Mucosa of gallbladder (tissue), 1 donor: Measurements from ENCODE around the gene BAIAP2L1. TPM values are rescaled to one million over a fixed set of nuclear protein-coding genes. Genes with fewer than 3 reads are reported as not detected.

ENCODE experiments used
- DNase-seq: peaks from one replicate; pipeline ENCODE4 v3.0.0-alpha.2; 2020; ENCODE audit warnings: low spot score
- total RNA-seq: library from RNA; stranded (reverse); gene quantifications from one replicate; pipeline ENCODE4 v1.2.1, GENCODE V29; 2021
- donor health status: DM: no; HTN: no; CAD: no.

Gene BAIAP2L1
- total RNA-seq, 1 donor from 2014 or later: 55.8 TPM

- no peak for DNase-seq
These were observed 42.2 kb downstream of the BAIAP2L1 start for GRCh38 chr7:98358706-98359105.

GRCh38 chr7:98357751-98358161, 43.1 kb downstream of the BAIAP2L1 start:
- peak; percentile 30 for DNase-seq

GRCh38 chr7:98355250-98355538, 45.7 kb downstream of the BAIAP2L1 start:
- no peak for DNase-seq

GRCh38 chr7:98354511-98355249, 46.2 kb downstream of the BAIAP2L1 start:
- DNase-seq: peak; percentile 69

GRCh38 chr7:98354052-98354451, 46.8 kb downstream of the BAIAP2L1 start:
- no peak for DNase-seq

GRCh38 chr7:98352621-98353020, 48.3 kb downstream of the BAIAP2L1 start:
- DNase-seq: no peak

GRCh38 chr7:98351136-98351535, 49.8 kb downstream of the BAIAP2L1 start:
- no peak for DNase-seq

- peak; percentile 65 for DNase-seq
These were observed 52.0 kb downstream of the BAIAP2L1 start for GRCh38 chr7:98348726-98349474.

GRCh38 chr7:98346515-98347069, 54.3 kb downstream of the BAIAP2L1 start:
- no peak for DNase-seq

GRCh38 chr7:98341106-98341505, 59.8 kb downstream of the BAIAP2L1 start:
- no peak for DNase-seq

- no peak for DNase-seq
These were observed 61.8 kb downstream of the BAIAP2L1 start for GRCh38 chr7:98339043-98339442.

GRCh38 chr7:98338441-98338840, 62.4 kb downstream of the BAIAP2L1 start:
- no peak for DNase-seq

GRCh38 chr7:98335411-98335977, 65.4 kb downstream of the BAIAP2L1 start:
- DNase-seq: no peak

- DNase-seq: no peak
These were observed 66.8 kb downstream of the BAIAP2L1 start for GRCh38 chr7:98334081-98334480.

- no peak for DNase-seq
These were observed 69.9 kb downstream of the BAIAP2L1 start for GRCh38 chr7:98330926-98331529.

- no peak for DNase-seq
These were observed 71.0 kb downstream of the BAIAP2L1 start for GRCh38 chr7:98329791-98330373.

- DNase-seq: no peak
These were observed 71.6 kb downstream of the BAIAP2L1 start for GRCh38 chr7:98329100-98329790.

- no peak for DNase-seq
These were observed 76.1 kb downstream of the BAIAP2L1 start for GRCh38 chr7:98324782-98325181.

GRCh38 chr7:98323597-98324322, 77.1 kb downstream of the BAIAP2L1 start:
- DNase-seq: no peak
